Breast epithelium (tissue), 3 donors: ENCODE results near the gene SMIM13.

Source experiments
- POLR2A ChIP-seq: fragments of 450-650 bp; IDR thresholded peaks from one replicate; pipeline ENCODE4 v1.6.1; 2016; ENCODE audit warnings: antibody characterized with exemption, mild to moderate bottlenecking, moderate library complexity
- POLR2AphosphoS5 ChIP-seq, 3 donors: sonication (generic); formaldehyde crosslinking; IDR thresholded peaks; one replicate each; pipeline ENCODE4 v1.6.1; 2017; ENCODE audit warnings: antibody characterized with exemption in 3 of 3
- TF ChIP-seq, protein P1 (sequence below), 3 donors: fragments of 450-650 bp; IDR thresholded peaks; one replicate each; pipeline ENCODE4 v1.5.1; 2016 to 2017; ENCODE audit warnings: antibody characterized with exemption in 3 of 3, mild to moderate bottlenecking in 3 of 3, moderate library complexity in 3 of 3

- TF ChIP-seq, protein P1, sequence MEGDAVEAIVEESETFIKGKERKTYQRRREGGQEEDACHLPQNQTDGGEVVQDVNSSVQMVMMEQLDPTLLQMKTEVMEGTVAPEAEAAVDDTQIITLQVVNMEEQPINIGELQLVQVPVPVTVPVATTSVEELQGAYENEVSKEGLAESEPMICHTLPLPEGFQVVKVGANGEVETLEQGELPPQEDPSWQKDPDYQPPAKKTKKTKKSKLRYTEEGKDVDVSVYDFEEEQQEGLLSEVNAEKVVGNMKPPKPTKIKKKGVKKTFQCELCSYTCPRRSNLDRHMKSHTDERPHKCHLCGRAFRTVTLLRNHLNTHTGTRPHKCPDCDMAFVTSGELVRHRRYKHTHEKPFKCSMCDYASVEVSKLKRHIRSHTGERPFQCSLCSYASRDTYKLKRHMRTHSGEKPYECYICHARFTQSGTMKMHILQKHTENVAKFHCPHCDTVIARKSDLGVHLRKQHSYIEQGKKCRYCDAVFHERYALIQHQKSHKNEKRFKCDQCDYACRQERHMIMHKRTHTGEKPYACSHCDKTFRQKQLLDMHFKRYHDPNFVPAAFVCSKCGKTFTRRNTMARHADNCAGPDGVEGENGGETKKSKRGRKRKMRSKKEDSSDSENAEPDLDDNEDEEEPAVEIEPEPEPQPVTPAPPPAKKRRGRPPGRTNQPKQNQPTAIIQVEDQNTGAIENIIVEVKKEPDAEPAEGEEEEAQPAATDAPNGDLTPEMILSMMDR (IDR thresholded peaks at IDR 0.05), result no peak
- TF ChIP-seq POLR2AphosphoS5 (IDR thresholded peaks at IDR 0.05) (no peak), POLR2A (no peak)
These were observed 812 bp upstream of the SMIM13 start for GRCh38 chr6:11092668-11093375.
